Suprapubic skin (tissue), 3 donors: ENCODE results near the gene APPL2.

Experiments used
- CTCF ChIP-seq, 2 donors: fragments of 200-600 bp in 1 of 2; fragments of 450-650 bp in 1 of 2; sonication (generic) in 1 of 2; IDR thresholded peaks; one replicate each; pipeline ENCODE4 v1.5.1; 2016 to 2019; ENCODE audit warnings: antibody characterized with exemption in 2 of 2, mild to moderate bottlenecking in 1 of 2, moderate library complexity in 1 of 2
- POLR2A ChIP-seq, 2 donors: fragments of 450-650 bp; IDR thresholded peaks; one replicate each; pipeline ENCODE4 v1.6.1; 2017; ENCODE audit warnings: antibody characterized with exemption in 2 of 2, mild to moderate bottlenecking in 2 of 2, moderate library complexity in 2 of 2

GRCh38 chr12:105204916-105205315 is 31.1 kb downstream of the APPL2 start:
- no peak for TF ChIP-seq POLR2A (IDR thresholded peaks at IDR 0.05)
- no peak for TF ChIP-seq CTCF (IDR thresholded peaks at IDR 0.05)
